HepG2 (cell line): ENCODE results near the gene PDIA5. TPM values are rescaled to one million over a fixed set of nuclear protein-coding genes. Genes with fewer than 3 reads are reported as not detected.

Experiments
- CBX1 ChIP-seq: IDR thresholded peaks from one replicate; pipeline ENCODE4 v1.6.1; 2016; ENCODE audit warnings: antibody characterized with exemption, low read depth
- CENPT ChIP-seq: sonication (generic); formaldehyde crosslinking; IDR thresholded peaks from 2 replicates; pipeline ENCODE4 v1.8.0; 2022; ENCODE audit warnings: low read depth, mild to moderate bottlenecking, moderate library complexity, missing genetic modification reagents
- FOSL2 ChIP-seq: sonication (generic); formaldehyde crosslinking; IDR thresholded peaks from 2 replicates; pipeline ENCODE4 v1.4.0; 2020; ENCODE audit warnings: missing genetic modification reagents
- HCFC1 ChIP-seq: fragments of 150-350 bp; IDR thresholded peaks from 2 replicates; pipeline ENCODE4 v1.6.1; 2014; ENCODE audit warnings: low read depth, low read length
- IRF2 ChIP-seq: IDR thresholded peaks from 2 replicates; pipeline ENCODE4 v1.6.1; 2018; ENCODE audit warnings: missing genetic modification reagents, missing compliant biosample characterization
- MAZ ChIP-seq, 2 experiments: sonication (generic) in 1 of 2; formaldehyde crosslinking in 1 of 2; IDR thresholded peaks; 2 replicates each; pipeline versions ENCODE4 v1.5.0 to v1.6.1; 2012 to 2020; ENCODE audit warnings: low read depth in 2 of 2, mild to moderate bottlenecking in 2 of 2, borderline replicate concordance in 1 of 2, improper control_type of control experiment in 1 of 2, low read length in 1 of 2, missing genetic modification reagents in 1 of 2, moderate library complexity in 1 of 2
- NCOA1 ChIP-seq: sonication (generic); formaldehyde crosslinking; IDR thresholded peaks from 2 replicates; pipeline ENCODE4 v1.9.0; 2021; ENCODE audit warnings: missing genetic modification reagents
- SCMH1 ChIP-seq: sonication (generic); formaldehyde crosslinking; IDR thresholded peaks from 2 replicates; pipeline ENCODE4 v1.9.0; 2021; ENCODE audit warnings: missing genetic modification reagents, mild to moderate bottlenecking, borderline replicate concordance
- SIN3B ChIP-seq: fragments of 150-350 bp; IDR thresholded peaks from 2 replicates; pipeline ENCODE4 v1.6.1; 2014; ENCODE audit warnings: low read length
- SOX13 ChIP-seq, 3 experiments: fragments of 450-650 bp in 1 of 3; sonication (generic) in 1 of 3; formaldehyde crosslinking in 1 of 3; IDR thresholded peaks in 2 of 3; conservative IDR thresholded peaks in 1 of 3; 2 replicates each; pipeline versions ENCODE4 v1.5.0 to v1.6.1; 2016 to 2020; ENCODE audit warnings: antibody characterized with exemption in 1 of 3, mild to moderate bottlenecking in 1 of 3, missing compliant biosample characterization in 1 of 3, missing genetic modification reagents in 1 of 3, moderate library complexity in 1 of 3
- SP4 ChIP-seq: sonication (generic); formaldehyde crosslinking; IDR thresholded peaks from 2 replicates; pipeline ENCODE4 v1.8.1; 2023; ENCODE audit warnings: mild to moderate bottlenecking, missing genetic modification reagents
- ZEB1 ChIP-seq: IDR thresholded peaks from 2 replicates; pipeline ENCODE4 v1.6.1; 2012; ENCODE audit warnings: mild to moderate bottlenecking, low read depth, inconsistent platforms; ENCODE audit not compliant: insufficient replicate concordance
- ZNF276 ChIP-seq: sonication (generic); formaldehyde crosslinking; IDR thresholded peaks from 2 replicates; pipeline ENCODE4 v1.4.0; 2020; ENCODE audit warnings: mild to moderate bottlenecking, low read depth, missing genetic modification reagents
- ZNF460 ChIP-seq: sonication (generic); formaldehyde crosslinking; IDR thresholded peaks from 2 replicates; pipeline ENCODE4 v1.5.1; 2020; ENCODE audit warnings: missing genetic modification reagents, mild to moderate bottlenecking, borderline replicate concordance
- ZNF776 ChIP-seq: sonication (generic); formaldehyde crosslinking; IDR thresholded peaks from 2 replicates; pipeline ENCODE4 v1.4.0; 2020; ENCODE audit warnings: mild to moderate bottlenecking, missing genetic modification reagents
- ZNF800 ChIP-seq: sonication (generic); formaldehyde crosslinking; IDR thresholded peaks from 2 replicates; pipeline ENCODE4 v1.4.0; 2020; ENCODE audit warnings: missing genetic modification reagents
- polyA plus RNA-seq, 8 experiments: library from polyadenylated mRNA; depleted of rRNA in 3 of 8; stranded (reverse) in 7 of 8; unstranded in 1 of 8; fragments of >200 nt; fragmentation: Illumina TruSeq in 4 of 8; extraction: Trizol in 4 of 8; gene quantifications; 2 replicates each; pipeline versions ENCODE4 v1.2.1 to v1.2.3, GENCODE V29; 2011 to 2016; ENCODE audit warnings: low read depth in 4 of 8, missing spikeins in 1 of 8, mixed read lengths in 1 of 8; ENCODE audit not compliant: insufficient read depth in 1 of 8
- total RNA-seq, 5 experiments: library from RNA; depleted of rRNA; stranded (reverse); fragments of >200 nt; fragmentation: Illumina TruSeq; extraction: Trizol; gene quantifications; 2 replicates each; pipeline ENCODE4 v1.2.3, GENCODE V29; 2016; ENCODE audit warnings: low read depth in 1 of 5
- TF ChIP-seq, protein P1 (sequence below): sonication (generic); formaldehyde crosslinking; IDR thresholded peaks from 2 replicates; pipeline ENCODE4 v1.8.0; 2022; ENCODE audit warnings: missing genetic modification reagents, mild to moderate bottlenecking, moderate library complexity, borderline replicate concordance
- TF ChIP-seq, protein P2 (sequence below): sonication (generic); formaldehyde crosslinking; conservative IDR thresholded peaks from 2 replicates; pipeline ENCODE4 v1.4.0; 2020; ENCODE audit warnings: mild to moderate bottlenecking, missing genetic modification reagents, moderate library complexity

PDIA5 gene
- total and polyA plus RNA-seq, 2 of the 13 experiments (the other 11 are each of a cell fraction or from before 2014, with no cell fraction given), result 51.3 to 74.3 TPM

DNA sequence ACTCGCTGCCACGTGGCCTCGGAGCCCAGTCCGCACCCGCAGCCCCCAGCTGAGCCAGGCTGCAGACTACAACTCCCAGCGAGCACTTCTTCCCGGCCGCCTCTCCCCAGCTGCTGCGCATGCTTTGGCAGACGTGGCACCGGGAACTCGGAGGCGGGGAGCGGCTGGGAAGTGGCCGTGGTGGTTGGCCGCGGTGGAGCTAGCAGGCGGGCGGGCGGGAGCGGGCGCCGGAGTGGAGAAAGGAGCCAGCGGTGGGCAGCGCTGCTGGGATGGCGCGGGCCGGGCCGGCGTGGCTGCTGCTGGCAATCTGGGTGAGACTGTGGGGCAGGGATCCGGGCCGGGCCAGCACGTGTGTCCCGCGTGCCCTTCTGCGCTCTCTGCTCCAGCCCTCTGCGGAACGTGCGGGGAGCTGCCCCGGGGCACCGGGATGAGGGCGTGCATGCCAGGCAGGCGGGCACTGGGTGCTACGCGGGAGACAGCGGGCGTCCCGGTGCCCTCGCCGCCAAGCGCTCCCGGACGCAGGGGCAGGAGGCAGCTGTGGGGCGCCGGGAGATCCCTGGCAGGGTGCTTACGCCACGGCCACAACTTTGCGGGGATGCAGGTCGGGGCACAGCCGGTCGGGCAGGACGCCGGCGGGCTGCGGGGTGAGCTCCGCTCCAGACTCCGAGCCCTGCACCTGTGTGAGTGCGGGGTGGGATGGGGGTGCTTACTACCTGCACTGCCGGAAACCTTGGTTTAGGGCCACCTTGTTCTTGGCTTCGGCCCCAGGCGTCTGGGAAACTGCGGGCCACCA is at the start of gene PDIA5 (continued):
- peak; percentile 92; the same call in 1 of the 2 replicates for TF ChIP-seq ZNF276 (CRISPR knock-in tag)
- TF ChIP-seq FOSL2 (CRISPR knock-in tag), result no peak
- TF ChIP-seq ZEB1, result no peak
- TF ChIP-seq, protein P1, sequence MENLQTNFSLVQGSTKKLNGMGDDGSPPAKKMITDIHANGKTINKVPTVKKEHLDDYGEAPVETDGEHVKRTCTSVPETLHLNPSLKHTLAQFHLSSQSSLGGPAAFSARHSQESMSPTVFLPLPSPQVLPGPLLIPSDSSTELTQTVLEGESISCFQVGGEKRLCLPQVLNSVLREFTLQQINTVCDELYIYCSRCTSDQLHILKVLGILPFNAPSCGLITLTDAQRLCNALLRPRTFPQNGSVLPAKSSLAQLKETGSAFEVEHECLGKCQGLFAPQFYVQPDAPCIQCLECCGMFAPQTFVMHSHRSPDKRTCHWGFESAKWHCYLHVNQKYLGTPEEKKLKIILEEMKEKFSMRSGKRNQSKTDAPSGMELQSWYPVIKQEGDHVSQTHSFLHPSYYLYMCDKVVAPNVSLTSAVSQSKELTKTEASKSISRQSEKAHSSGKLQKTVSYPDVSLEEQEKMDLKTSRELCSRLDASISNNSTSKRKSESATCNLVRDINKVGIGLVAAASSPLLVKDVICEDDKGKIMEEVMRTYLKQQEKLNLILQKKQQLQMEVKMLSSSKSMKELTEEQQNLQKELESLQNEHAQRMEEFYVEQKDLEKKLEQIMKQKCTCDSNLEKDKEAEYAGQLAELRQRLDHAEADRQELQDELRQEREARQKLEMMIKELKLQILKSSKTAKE (CRISPR knock-in tag), result peak; percentile 13; the same call in 1 of the 2 replicates
- peak; percentile 47; the same call in 1 of the 2 replicates for TF ChIP-seq NCOA1
- TF ChIP-seq SIN3B, result no peak
- no peak for TF ChIP-seq CENPT (CRISPR knock-in tag)
- peak; percentile 63; the same call in 1 of the 2 replicates for TF ChIP-seq ZNF800 (CRISPR knock-in tag)
- no peak for TF ChIP-seq ZNF460 (CRISPR knock-in tag)
- peak; percentile 79 for TF ChIP-seq MAZ (IDR thresholded peaks at IDR 0.05; ENCODE audit: borderline replicate concordance, low read depth, low read length)
- TF ChIP-seq MAZ (CRISPR knock-in tag; IDR thresholded peaks at IDR 0.05; ENCODE audit: low read depth), result peak; percentile 97
- no peak for TF ChIP-seq SOX13 (IDR thresholded peaks at IDR 0.05)
- TF ChIP-seq SOX13 (CRISPR knock-in tag; conservative IDR thresholded peaks at IDR 0.05 in 1 of 2, IDR thresholded peaks at IDR 0.05 in 1 of 2), result peak in 1 of 2 experiments; percentile 49; a peak in 2 of 4 replicates
- peak; percentile 87 for TF ChIP-seq SP4
- peak; percentile 80 for TF ChIP-seq IRF2 (CRISPR knock-in tag)
- TF ChIP-seq, protein P2, sequence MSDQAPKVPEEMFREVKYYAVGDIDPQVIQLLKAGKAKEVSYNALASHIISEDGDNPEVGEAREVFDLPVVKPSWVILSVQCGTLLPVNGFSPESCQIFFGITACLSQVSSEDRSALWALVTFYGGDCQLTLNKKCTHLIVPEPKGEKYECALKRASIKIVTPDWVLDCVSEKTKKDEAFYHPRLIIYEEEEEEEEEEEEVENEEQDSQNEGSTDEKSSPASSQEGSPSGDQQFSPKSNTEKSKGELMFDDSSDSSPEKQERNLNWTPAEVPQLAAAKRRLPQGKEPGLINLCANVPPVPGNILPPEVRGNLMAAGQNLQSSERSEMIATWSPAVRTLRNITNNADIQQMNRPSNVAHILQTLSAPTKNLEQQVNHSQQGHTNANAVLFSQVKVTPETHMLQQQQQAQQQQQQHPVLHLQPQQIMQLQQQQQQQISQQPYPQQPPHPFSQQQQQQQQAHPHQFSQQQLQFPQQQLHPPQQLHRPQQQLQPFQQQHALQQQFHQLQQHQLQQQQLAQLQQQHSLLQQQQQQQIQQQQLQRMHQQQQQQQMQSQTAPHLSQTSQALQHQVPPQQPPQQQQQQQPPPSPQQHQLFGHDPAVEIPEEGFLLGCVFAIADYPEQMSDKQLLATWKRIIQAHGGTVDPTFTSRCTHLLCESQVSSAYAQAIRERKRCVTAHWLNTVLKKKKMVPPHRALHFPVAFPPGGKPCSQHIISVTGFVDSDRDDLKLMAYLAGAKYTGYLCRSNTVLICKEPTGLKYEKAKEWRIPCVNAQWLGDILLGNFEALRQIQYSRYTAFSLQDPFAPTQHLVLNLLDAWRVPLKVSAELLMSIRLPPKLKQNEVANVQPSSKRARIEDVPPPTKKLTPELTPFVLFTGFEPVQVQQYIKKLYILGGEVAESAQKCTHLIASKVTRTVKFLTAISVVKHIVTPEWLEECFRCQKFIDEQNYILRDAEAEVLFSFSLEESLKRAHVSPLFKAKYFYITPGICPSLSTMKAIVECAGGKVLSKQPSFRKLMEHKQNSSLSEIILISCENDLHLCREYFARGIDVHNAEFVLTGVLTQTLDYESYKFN (CRISPR knock-in tag), result peak; percentile 36
- TF ChIP-seq CBX1, result peak; percentile 90
- peak; percentile 89 for TF ChIP-seq HCFC1
- TF ChIP-seq SCMH1 (CRISPR knock-in tag), result no peak
- TF ChIP-seq ZNF776 (CRISPR knock-in tag), result peak; percentile 42; the same call in 1 of the 2 replicates
